Activated naive CD4-positive, alpha-beta T cell treated with anti-CD3 and anti-CD28 coated beads, Interleukin-2, amount 10 ng/mL, durations not matched to agents 7 days and 5 days (primary cell): ENCODE results near the gene CORO2B.
A peak's percentile ranks its signal among the peaks of the same experiment; 100 is the strongest.

Source experiments
- CTCF ChIA-PET: fragments of 350-600 bp; sonication (Branson Sonifier 250); formaldehyde crosslinking; loops from one replicate; lab custom pipeline; 2021; ENCODE audit warnings: antibody characterized with exemption; lab: Charles Lee
- DNase-seq: peaks from one replicate; pipeline ENCODE4 v3.0.0-alpha.2; 2020
- H3K27ac Mint-ChIP-seq: one replicate; pipeline ENCODE4 v1.8.0; 2021; ENCODE audit warnings: mild to moderate bottlenecking, moderate library complexity, mixed read lengths
- H3K27me3 Mint-ChIP-seq: one replicate; pipeline ENCODE4 v1.8.0; 2021; ENCODE audit warnings: mild to moderate bottlenecking, mixed read lengths
- H3K36me3 Mint-ChIP-seq: one replicate; pipeline ENCODE4 v1.8.0; 2021; ENCODE audit warnings: mixed read lengths
- H3K4me1 Mint-ChIP-seq: one replicate; pipeline ENCODE4 v1.8.0; 2021; ENCODE audit warnings: mixed read lengths
- H3K4me3 Mint-ChIP-seq: one replicate; pipeline ENCODE4 v1.8.0; 2021; ENCODE audit warnings: mild to moderate bottlenecking, moderate library complexity, mixed read lengths
- H3K9me3 Mint-ChIP-seq: one replicate; pipeline ENCODE4 v1.8.0; 2021; ENCODE audit warnings: mixed read lengths

CORO2B gene

GRCh38 chr15:68767833-68768232 is 189.0 kb downstream of the CORO2B start:
- DNase-seq: no peak
- no peaks in the 10 kb centered on the region for H3K9me3 Mint-ChIP-seq
- CTCF ChIA-PET: no interaction called here
- H3K36me3 Mint-ChIP-seq: no peaks in the 10 kb centered on the region
- H3K4me3 Mint-ChIP-seq: no peak overlapping the region
- H3K27me3 Mint-ChIP-seq: peaks cover 45% of the 10 kb centered on the region
- H3K27ac Mint-ChIP-seq: no peak overlapping the region
- H3K4me1 Mint-ChIP-seq: no peaks in the 10 kb centered on the region

- Mint-ChIP-seq H3K36me3 (no peaks in the 10 kb centered on the region), H3K27me3 (peaks cover 40% of the 10 kb centered on the region), H3K4me3 (no peak overlapping the region), H3K9me3 (no peaks in the 10 kb centered on the region), H3K4me1 (no peaks in the 10 kb centered on the region), H3K27ac (no peak overlapping the region)
- no peak for DNase-seq
- CTCF ChIA-PET: no interaction called here
These were observed 189.5 kb downstream of the CORO2B start for GRCh38 chr15:68768321-68768720.

GRCh38 chr15:68769702-68770101 is 190.9 kb downstream of the CORO2B start:
- no peak overlapping the region for H3K27ac Mint-ChIP-seq
- no peaks in the 10 kb centered on the region for H3K4me1 Mint-ChIP-seq
- peaks cover 32% of the 10 kb centered on the region for H3K27me3 Mint-ChIP-seq
- CTCF ChIA-PET: no interaction called here
- no peak for DNase-seq
- no peak overlapping the region for H3K4me3 Mint-ChIP-seq
- no peaks in the 10 kb centered on the region for H3K9me3 Mint-ChIP-seq
- no peaks in the 10 kb centered on the region for H3K36me3 Mint-ChIP-seq

DNA sequence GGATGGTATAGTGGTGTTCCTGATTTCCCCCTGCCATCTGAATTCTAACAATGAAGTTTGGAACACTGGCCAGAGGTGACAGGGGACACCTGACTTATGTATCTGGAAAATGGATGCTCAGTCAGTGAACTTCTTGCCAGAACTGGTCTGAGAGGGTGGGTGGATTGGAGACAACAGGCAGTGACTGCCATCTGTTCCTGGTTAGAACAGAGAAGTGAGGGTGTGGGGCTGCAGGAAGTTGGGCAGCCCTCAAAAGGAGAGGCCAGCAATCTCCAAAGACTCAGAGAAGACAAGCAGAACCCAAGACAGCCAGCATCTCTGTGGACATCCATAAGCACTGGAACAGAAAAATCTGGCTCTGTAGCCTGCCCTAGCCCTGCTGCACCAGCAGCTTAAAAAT is 191.4 kb downstream of the CORO2B start:
- no peaks in the 10 kb centered on the region for H3K4me1 Mint-ChIP-seq
- no peak for DNase-seq
- CTCF ChIA-PET: no interaction called here
- no peaks in the 10 kb centered on the region for H3K36me3 Mint-ChIP-seq
- H3K27me3 Mint-ChIP-seq: peaks cover 30% of the 10 kb centered on the region
- H3K9me3 Mint-ChIP-seq: no peaks in the 10 kb centered on the region
- H3K4me3 Mint-ChIP-seq: no peak overlapping the region
- H3K27ac Mint-ChIP-seq: no peak overlapping the region

GRCh38 chr15:68773036-68773435 is 194.2 kb downstream of the CORO2B start:
- Mint-ChIP-seq H3K9me3 (no peaks in the 10 kb centered on the region), H3K27me3 (peaks cover 25% of the 10 kb centered on the region), H3K36me3 (peaks cover 10% of the 10 kb centered on the region), H3K27ac (no peak overlapping the region), H3K4me3 (no peak overlapping the region), H3K4me1 (no peaks in the 10 kb centered on the region)
- DNase-seq: no peak
- CTCF ChIA-PET: interaction anchor here (1.2 kb wide), 1 partner anchor 103 kb away, joined by 3 read pairs; no protein-coding TSS in a partner anchor

GRCh38 chr15:68774120-68774519 is 195.3 kb downstream of the CORO2B start:
- Mint-ChIP-seq H3K9me3 (no peaks in the 10 kb centered on the region), H3K27me3 (peaks cover 25% of the 10 kb centered on the region), H3K27ac (no peak overlapping the region), H3K36me3 (peaks cover 19% of the 10 kb centered on the region), H3K4me3 (no peak overlapping the region), H3K4me1 (no peaks in the 10 kb centered on the region)
- DNase-seq: no peak
- CTCF ChIA-PET: no interaction called here

GRCh38 chr15:68774521-68775235 is 195.9 kb downstream of the CORO2B start:
- no peak overlapping the region for H3K27ac Mint-ChIP-seq
- CTCF ChIA-PET: no interaction called here
- no peak overlapping the region for H3K4me3 Mint-ChIP-seq
- no peak for DNase-seq
- no peaks in the 10 kb centered on the region for H3K4me1 Mint-ChIP-seq
- H3K27me3 Mint-ChIP-seq: peaks cover 23% of the 10 kb centered on the region
- H3K9me3 Mint-ChIP-seq: no peaks in the 10 kb centered on the region
- H3K36me3 Mint-ChIP-seq: peaks cover 23% of the 10 kb centered on the region

DNA sequence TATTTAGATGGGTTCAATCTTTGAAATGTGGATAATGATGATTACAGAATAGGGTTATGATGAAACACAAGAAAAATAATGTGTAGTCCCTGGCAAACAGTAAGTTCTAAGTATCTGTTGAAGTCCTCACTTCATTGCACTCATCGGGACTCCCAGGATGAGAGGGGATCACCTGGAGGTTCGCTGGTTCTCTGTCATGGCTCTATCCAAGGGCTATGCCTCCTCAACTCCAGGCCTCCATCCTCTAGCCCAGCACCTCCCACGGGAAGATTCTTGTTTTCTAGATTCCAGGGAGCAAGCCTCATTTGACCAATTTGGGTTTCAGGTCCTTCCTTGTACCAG is 196.4 kb downstream of the CORO2B start:
- Mint-ChIP-seq H3K4me3 (no peak overlapping the region), H3K27ac (no peak overlapping the region), H3K27me3 (peaks cover 18% of the 10 kb centered on the region), H3K36me3 (peaks cover 28% of the 10 kb centered on the region), H3K4me1 (no peaks in the 10 kb centered on the region), H3K9me3 (no peaks in the 10 kb centered on the region)
- no peak for DNase-seq
- CTCF ChIA-PET: no interaction called here

- peak overlapping the region; percentile 14 for H3K27ac Mint-ChIP-seq
These were observed 197.1 kb downstream of the CORO2B start for GRCh38 chr15:68775671-68776476.

DNA sequence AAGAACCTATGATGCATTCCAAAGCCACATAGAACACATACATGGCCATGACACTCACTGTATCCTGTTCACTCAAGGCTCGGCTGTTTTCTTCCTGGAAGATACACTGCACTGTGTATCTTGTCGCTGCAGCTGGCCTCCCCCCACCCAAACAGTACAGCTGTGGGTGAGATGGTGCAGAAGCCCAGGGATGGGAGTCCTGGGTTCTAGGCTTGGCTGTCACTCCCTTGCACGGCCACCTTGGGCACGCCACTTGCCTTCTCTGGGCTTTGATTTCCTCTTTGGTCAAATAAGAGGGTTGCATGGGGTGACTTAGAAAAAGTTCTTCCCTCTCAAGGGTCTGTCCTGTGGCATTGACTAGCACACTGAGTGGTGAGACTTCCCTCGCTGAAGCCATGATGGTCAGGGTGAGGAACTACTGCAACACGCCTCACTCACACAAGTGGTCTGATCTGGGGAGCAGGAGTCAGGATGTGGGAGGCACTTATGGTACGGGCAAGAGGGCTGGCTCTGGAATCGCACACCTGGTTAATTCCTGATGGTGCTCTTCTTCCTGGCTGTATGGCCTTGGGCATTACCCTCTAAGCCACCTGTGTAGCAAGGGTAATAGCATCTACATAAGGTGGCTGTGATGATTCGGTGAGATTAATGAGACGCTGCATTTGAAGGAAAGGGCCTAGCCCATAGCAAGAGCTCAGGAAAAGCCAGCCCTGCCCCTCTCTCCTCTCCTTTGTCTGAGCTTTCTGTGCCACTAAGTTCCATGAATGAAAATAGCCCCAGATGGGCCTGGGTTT is 197.9 kb downstream of the CORO2B start:
- no peak for DNase-seq
- H3K27me3 Mint-ChIP-seq: peaks cover 12% of the 10 kb centered on the region
- H3K27ac Mint-ChIP-seq: no peak overlapping the region
- CTCF ChIA-PET: interaction anchor here (0.7 kb wide), 1 partner anchor 19 kb away, joined by 3 read pairs; no protein-coding TSS in a partner anchor
- H3K9me3 Mint-ChIP-seq: no peaks in the 10 kb centered on the region
- no peak overlapping the region for H3K4me3 Mint-ChIP-seq
- H3K4me1 Mint-ChIP-seq: peaks cover 2% of the 10 kb centered on the region
- peaks cover 38% of the 10 kb centered on the region for H3K36me3 Mint-ChIP-seq

More at GRCh38 chr15:68775671-68776476, 197.1 kb downstream of the CORO2B start:
- H3K9me3 Mint-ChIP-seq: no peaks in the 10 kb centered on the region
- H3K27me3 Mint-ChIP-seq: peaks cover 17% of the 10 kb centered on the region
- H3K4me1 Mint-ChIP-seq: no peaks in the 10 kb centered on the region
- DNase-seq: no peak
- H3K4me3 Mint-ChIP-seq: no peak overlapping the region
- peaks cover 35% of the 10 kb centered on the region for H3K36me3 Mint-ChIP-seq
- CTCF ChIA-PET: interaction anchor here (0.7 kb wide), 1 partner anchor 19 kb away, joined by 3 read pairs; no protein-coding TSS in a partner anchor
